Liver (tissue), 9 donors: Measurements from ENCODE around the gene TIAM1. TPM values are rescaled to one million over a fixed set of nuclear protein-coding genes. Genes with fewer than 3 reads are reported as not detected.

Experiments
- DNase-seq: peaks from one replicate; pipeline ENCODE4 v3.0.0-alpha.2; 2017; ENCODE audit warnings: low spot score
- H3K27ac ChIP-seq, 2 donors: one replicate each; pipeline ENCODE4 v1.7.0; 2013; ENCODE audit warnings: inconsistent platforms in 2 of 2, low read length in 2 of 2, control low read depth in 1 of 2, low read depth in 1 of 2, mild to moderate bottlenecking in 1 of 2
- H3K27me3 ChIP-seq, 4 donors: one replicate each; pipeline versions ENCODE4 v1.6.1 to v1.7.0; 2013; ENCODE audit warnings: low read length in 3 of 4, inconsistent platforms in 1 of 4, mild to moderate bottlenecking in 1 of 4, moderate library complexity in 1 of 4; ENCODE audit not compliant: control insufficient read depth in 4 of 4, insufficient read depth in 4 of 4
- H3K36me3 ChIP-seq, 4 donors: one replicate each; pipeline versions ENCODE4 v1.6.1 to v1.7.0; 2013; ENCODE audit warnings: low read length in 3 of 4, mild to moderate bottlenecking in 3 of 4, low read depth in 1 of 4, moderate library complexity in 1 of 4; ENCODE audit not compliant: control insufficient read depth in 4 of 4, insufficient read depth in 3 of 4
- H3K4me1 ChIP-seq, 4 donors: one replicate each; pipeline versions ENCODE4 v1.6.1 to v1.7.0; 2013; ENCODE audit warnings: low read length in 3 of 4, mild to moderate bottlenecking in 3 of 4, moderate library complexity in 1 of 4; ENCODE audit not compliant: control insufficient read depth in 4 of 4, insufficient read depth in 4 of 4
- H3K4me3 ChIP-seq, 3 donors: one replicate each; pipeline versions ENCODE4 v1.6.1 to v1.7.0; 2013; ENCODE audit warnings: low read length in 3 of 3, control low read depth in 1 of 3, low read depth in 1 of 3, mild to moderate bottlenecking in 1 of 3
- H3K9ac ChIP-seq, 2 donors: one replicate each; pipeline ENCODE4 v1.7.0; 2013; ENCODE audit warnings: low read length in 2 of 2, mild to moderate bottlenecking in 2 of 2, moderate library complexity in 2 of 2, control low read depth in 1 of 2, low read depth in 1 of 2
- H3K9me3 ChIP-seq, 4 donors: one replicate each; pipeline versions ENCODE4 v1.6.1 to v1.7.0; 2013; ENCODE audit warnings: low read length in 3 of 4; ENCODE audit not compliant: control insufficient read depth in 4 of 4
- EGR1 ChIP-seq, 2 donors: IDR thresholded peaks; 2 replicates each; pipeline ENCODE4 v1.6.1; 2016 to 2018; ENCODE audit warnings: antibody characterized with exemption in 2 of 2, low read depth in 2 of 2
- FOXA1 ChIP-seq: IDR thresholded peaks from 2 replicates; pipeline ENCODE4 v1.6.1; 2016; ENCODE audit warnings: antibody characterized with exemption
- FOXA2 ChIP-seq: IDR thresholded peaks from 2 replicates; pipeline ENCODE4 v1.6.1; 2016; ENCODE audit warnings: antibody characterized with exemption
- GABPA ChIP-seq, 2 donors: IDR thresholded peaks in 1 of 2; conservative IDR thresholded peaks in 1 of 2; 2 replicates each; pipeline ENCODE4 v1.6.1; 2016; ENCODE audit warnings: antibody characterized with exemption in 2 of 2, mild to moderate bottlenecking in 1 of 2, moderate library complexity in 1 of 2
- HNF4A ChIP-seq, 2 donors: conservative IDR thresholded peaks; 2 replicates each; pipeline ENCODE4 v1.6.1; 2016; ENCODE audit warnings: antibody characterized with exemption in 2 of 2, mild to moderate bottlenecking in 2 of 2
- HNF4G ChIP-seq: IDR thresholded peaks from 2 replicates; pipeline ENCODE4 v1.6.1; 2016; ENCODE audit warnings: antibody characterized with exemption
- JUND ChIP-seq, 2 donors: IDR thresholded peaks; 2 replicates each; pipeline ENCODE4 v1.6.1; 2016; ENCODE audit warnings: antibody characterized with exemption in 2 of 2
- MAX ChIP-seq: IDR thresholded peaks from 2 replicates; pipeline ENCODE4 v1.6.1; 2016; ENCODE audit warnings: antibody characterized with exemption
- RAD21 ChIP-seq, 2 donors: IDR thresholded peaks; 2 replicates each; pipeline ENCODE4 v1.6.1; 2016; ENCODE audit warnings: antibody characterized with exemption in 2 of 2, mild to moderate bottlenecking in 2 of 2
- RXRA ChIP-seq, 2 donors: IDR thresholded peaks; 2 replicates each; pipeline ENCODE4 v1.6.1; 2017 to 2018; ENCODE audit warnings: antibody characterized with exemption in 2 of 2, mild to moderate bottlenecking in 1 of 2
- SP1 ChIP-seq: IDR thresholded peaks from 2 replicates; pipeline ENCODE4 v1.6.1; 2018; ENCODE audit warnings: antibody characterized with exemption, mild to moderate bottlenecking
- TAF1 ChIP-seq: conservative IDR thresholded peaks from 2 replicates; pipeline ENCODE4 v1.6.1; 2016; ENCODE audit warnings: antibody characterized with exemption, mild to moderate bottlenecking
- YY1 ChIP-seq: IDR thresholded peaks from 2 replicates; pipeline ENCODE4 v1.6.1; 2016; ENCODE audit warnings: antibody characterized with exemption, mild to moderate bottlenecking
- ZBTB33 ChIP-seq: IDR thresholded peaks from 2 replicates; pipeline ENCODE4 v1.6.1; 2016; ENCODE audit warnings: antibody characterized with exemption
- WGBS: extraction: QIAGEN DNeasy Blood & Tissue Kit; methylation state at CpG from one replicate; pipeline ENCODE4 v1.1.7; 2013; 5-methylcytosine and 5-hydroxymethylcytosine counted together
- polyA plus RNA-seq, 2 donors: library from polyadenylated mRNA; stranded (reverse) in 1 of 2; unstranded in 1 of 2; fragments of 200-250 nt in 1 of 2; fragments of >200 nt in 1 of 2; fragmentation: Nextera tagmentation in 1 of 2; extraction: Ambion mirVana in 1 of 2; gene quantifications; one replicate each; pipeline versions ENCODE4 v1.2.1 to v1.2.3, GENCODE V29; 2013 to 2015
- total RNA-seq, 2 donors: library from RNA; depleted of rRNA; stranded (reverse); fragments of >200 nt; gene quantifications; one replicate each; pipeline ENCODE4 v1.2.3, GENCODE V29; 2014
- TF ChIP-seq, protein P1 (sequence below): IDR thresholded peaks from 2 replicates; pipeline ENCODE4 v1.6.1; 2016; ENCODE audit warnings: antibody characterized with exemption
- TF ChIP-seq, protein P2 (sequence below): fragments of 150-350 bp; IDR thresholded peaks from 2 replicates; pipeline ENCODE4 v1.5.1; 2017; ENCODE audit warnings: improper control_type of control experiment, low read depth, low read length; ENCODE audit not compliant: missing input control
- TF ChIP-seq, protein P3 (sequence below): IDR thresholded peaks from 2 replicates; pipeline ENCODE4 v1.6.1; 2016; ENCODE audit warnings: antibody characterized with exemption, mild to moderate bottlenecking
- donor health status: healthy.
- donor health status: healthy.
- donor health status: healthy.
- donor health status: healthy.
- donor health status: healthy.

The TIAM1 gene
- total and polyA plus RNA-seq, 4 donors = 3.0 to 7.4 (median 4.8) TPM

DNA sequence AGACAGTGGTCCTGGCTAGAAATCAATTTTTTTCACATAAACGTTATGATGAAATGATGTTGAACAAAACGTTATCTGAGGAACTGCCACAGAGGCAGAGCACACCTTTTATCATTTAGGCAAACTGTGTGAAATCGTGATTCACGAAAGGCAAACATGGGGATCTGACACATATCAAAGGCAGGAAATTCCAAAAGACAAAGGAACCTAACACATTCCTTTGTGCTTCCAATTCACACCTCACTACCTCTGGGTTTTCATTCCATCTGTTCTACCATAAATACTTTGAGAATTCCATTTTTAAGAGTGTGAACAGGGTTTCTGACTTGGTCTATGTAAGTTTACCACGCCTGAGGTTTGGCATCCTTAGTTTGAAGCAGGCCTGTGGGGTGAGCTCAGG lies 186.3 kb downstream of the TIAM1 start:
- no peak for TF ChIP-seq EGR1 (IDR thresholded peaks at IDR 0.05; ENCODE audit: low read depth in 2 of 2)
- no peak for TF ChIP-seq RAD21 (IDR thresholded peaks at IDR 0.05)
- no peak for TF ChIP-seq FOXA2
- no peak for TF ChIP-seq SP1
- no peak for TF ChIP-seq HNF4A (conservative IDR thresholded peaks at IDR 0.05)
- TF ChIP-seq, protein P1, sequence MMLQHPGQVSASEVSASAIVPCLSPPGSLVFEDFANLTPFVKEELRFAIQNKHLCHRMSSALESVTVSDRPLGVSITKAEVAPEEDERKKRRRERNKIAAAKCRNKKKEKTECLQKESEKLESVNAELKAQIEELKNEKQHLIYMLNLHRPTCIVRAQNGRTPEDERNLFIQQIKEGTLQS = no peak
- no peak for TF ChIP-seq JUND (IDR thresholded peaks at IDR 0.05)
- no peak for TF ChIP-seq YY1
- TF ChIP-seq HNF4G = no peak
- TF ChIP-seq FOXA1 = no peak
- TF ChIP-seq MAX = no peak
- no peak for TF ChIP-seq ZBTB33
- no peak for TF ChIP-seq TAF1
- TF ChIP-seq, protein P2, sequence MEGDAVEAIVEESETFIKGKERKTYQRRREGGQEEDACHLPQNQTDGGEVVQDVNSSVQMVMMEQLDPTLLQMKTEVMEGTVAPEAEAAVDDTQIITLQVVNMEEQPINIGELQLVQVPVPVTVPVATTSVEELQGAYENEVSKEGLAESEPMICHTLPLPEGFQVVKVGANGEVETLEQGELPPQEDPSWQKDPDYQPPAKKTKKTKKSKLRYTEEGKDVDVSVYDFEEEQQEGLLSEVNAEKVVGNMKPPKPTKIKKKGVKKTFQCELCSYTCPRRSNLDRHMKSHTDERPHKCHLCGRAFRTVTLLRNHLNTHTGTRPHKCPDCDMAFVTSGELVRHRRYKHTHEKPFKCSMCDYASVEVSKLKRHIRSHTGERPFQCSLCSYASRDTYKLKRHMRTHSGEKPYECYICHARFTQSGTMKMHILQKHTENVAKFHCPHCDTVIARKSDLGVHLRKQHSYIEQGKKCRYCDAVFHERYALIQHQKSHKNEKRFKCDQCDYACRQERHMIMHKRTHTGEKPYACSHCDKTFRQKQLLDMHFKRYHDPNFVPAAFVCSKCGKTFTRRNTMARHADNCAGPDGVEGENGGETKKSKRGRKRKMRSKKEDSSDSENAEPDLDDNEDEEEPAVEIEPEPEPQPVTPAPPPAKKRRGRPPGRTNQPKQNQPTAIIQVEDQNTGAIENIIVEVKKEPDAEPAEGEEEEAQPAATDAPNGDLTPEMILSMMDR = no peak
- no peak for TF ChIP-seq GABPA (IDR thresholded peaks at IDR 0.05 in 1 of 2, conservative IDR thresholded peaks at IDR 0.05 in 1 of 2)
- no peak for TF ChIP-seq RXRA (IDR thresholded peaks at IDR 0.05)
- Histone ChIP-seq H3K27me3 (no peaks in the 10 kb centered on the region), H3K36me3 (peaks cover 0 to 3% (median 0%) of the 10 kb centered on the region in 4 donors), H3K4me3 (no peak overlapping the region), H3K4me1 (no peaks in the 10 kb centered on the region), H3K9me3 (peaks cover 3 to 11% (median 3%) of the 10 kb centered on the region in 4 donors), H3K9ac (no peak overlapping the region), H3K27ac (no peak overlapping the region)
- 71% methylated on average over 5 of the region's 5 CpGs for WGBS
- no peak for DNase-seq

DNA sequence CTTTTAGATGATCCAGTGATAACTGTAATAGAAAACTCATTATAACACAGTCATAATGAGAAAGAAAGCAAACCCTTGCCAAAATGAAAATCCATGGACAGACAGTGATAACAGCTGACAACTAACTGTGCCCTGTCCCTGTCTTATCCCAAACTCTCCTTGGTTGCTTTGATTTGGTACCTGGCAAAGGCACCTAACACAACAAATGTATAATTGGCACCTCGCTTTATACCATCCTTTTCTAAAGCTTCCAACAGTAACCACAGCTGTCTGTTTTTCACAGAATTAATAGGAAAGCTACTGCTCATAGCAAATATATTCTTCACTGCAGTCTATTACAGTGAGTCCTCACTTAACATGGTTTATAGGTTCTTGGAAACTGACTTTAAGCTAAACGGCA lies 187.4 kb downstream of the TIAM1 start:
- 96% methylated on average over 2 of the region's 2 CpGs for WGBS
- H3K9me3 ChIP-seq = peaks cover 3 to 11% (median 3%) of the 10 kb centered on the region in 4 donors
- H3K27ac ChIP-seq = no peak overlapping the region
- H3K4me3 ChIP-seq = no peak overlapping the region
- H3K4me1 ChIP-seq = no peaks in the 10 kb centered on the region
- no peaks in the 10 kb centered on the region for H3K27me3 ChIP-seq
- peaks cover 0 to 5% (median 2%) of the 10 kb centered on the region in 4 donors for H3K36me3 ChIP-seq
- no peak overlapping the region for H3K9ac ChIP-seq
- no peak for DNase-seq
- TF ChIP-seq SP1 (no peak), ZBTB33 (no peak), HNF4G (no peak), EGR1 (IDR thresholded peaks at IDR 0.05; ENCODE audit: low read depth in 2 of 2) (no peak), MAX (no peak), FOXA2 (no peak), YY1 (no peak)
- TF ChIP-seq, protein P1 = no peak
- TF ChIP-seq, protein P3, sequence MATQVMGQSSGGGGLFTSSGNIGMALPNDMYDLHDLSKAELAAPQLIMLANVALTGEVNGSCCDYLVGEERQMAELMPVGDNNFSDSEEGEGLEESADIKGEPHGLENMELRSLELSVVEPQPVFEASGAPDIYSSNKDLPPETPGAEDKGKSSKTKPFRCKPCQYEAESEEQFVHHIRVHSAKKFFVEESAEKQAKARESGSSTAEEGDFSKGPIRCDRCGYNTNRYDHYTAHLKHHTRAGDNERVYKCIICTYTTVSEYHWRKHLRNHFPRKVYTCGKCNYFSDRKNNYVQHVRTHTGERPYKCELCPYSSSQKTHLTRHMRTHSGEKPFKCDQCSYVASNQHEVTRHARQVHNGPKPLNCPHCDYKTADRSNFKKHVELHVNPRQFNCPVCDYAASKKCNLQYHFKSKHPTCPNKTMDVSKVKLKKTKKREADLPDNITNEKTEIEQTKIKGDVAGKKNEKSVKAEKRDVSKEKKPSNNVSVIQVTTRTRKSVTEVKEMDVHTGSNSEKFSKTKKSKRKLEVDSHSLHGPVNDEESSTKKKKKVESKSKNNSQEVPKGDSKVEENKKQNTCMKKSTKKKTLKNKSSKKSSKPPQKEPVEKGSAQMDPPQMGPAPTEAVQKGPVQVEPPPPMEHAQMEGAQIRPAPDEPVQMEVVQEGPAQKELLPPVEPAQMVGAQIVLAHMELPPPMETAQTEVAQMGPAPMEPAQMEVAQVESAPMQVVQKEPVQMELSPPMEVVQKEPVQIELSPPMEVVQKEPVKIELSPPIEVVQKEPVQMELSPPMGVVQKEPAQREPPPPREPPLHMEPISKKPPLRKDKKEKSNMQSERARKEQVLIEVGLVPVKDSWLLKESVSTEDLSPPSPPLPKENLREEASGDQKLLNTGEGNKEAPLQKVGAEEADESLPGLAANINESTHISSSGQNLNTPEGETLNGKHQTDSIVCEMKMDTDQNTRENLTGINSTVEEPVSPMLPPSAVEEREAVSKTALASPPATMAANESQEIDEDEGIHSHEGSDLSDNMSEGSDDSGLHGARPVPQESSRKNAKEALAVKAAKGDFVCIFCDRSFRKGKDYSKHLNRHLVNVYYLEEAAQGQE = no peak
